Mammary epithelial cell (primary cell): ENCODE data around the gene RRM2.

Source experiments
- CTCF ChIP-seq, 2 donors: IDR thresholded peaks in 1 of 2; conservative IDR thresholded peaks in 1 of 2; 2 replicates each; pipeline ENCODE4 v1.5.1; 2011 to 2012; ENCODE audit warnings: inconsistent platforms in 2 of 2, low read length in 2 of 2, mild to moderate bottlenecking in 2 of 2, control low read depth in 1 of 2, low read depth in 1 of 2; ENCODE audit not compliant: insufficient read depth in 1 of 2; ENCODE audit errors: extremely low read depth in 1 of 2
- EZH2 ChIP-seq: IDR thresholded peaks from 2 replicates; pipeline ENCODE4 v1.6.1; 2012; ENCODE audit warnings: low read length, inconsistent platforms, borderline replicate concordance

DNA sequence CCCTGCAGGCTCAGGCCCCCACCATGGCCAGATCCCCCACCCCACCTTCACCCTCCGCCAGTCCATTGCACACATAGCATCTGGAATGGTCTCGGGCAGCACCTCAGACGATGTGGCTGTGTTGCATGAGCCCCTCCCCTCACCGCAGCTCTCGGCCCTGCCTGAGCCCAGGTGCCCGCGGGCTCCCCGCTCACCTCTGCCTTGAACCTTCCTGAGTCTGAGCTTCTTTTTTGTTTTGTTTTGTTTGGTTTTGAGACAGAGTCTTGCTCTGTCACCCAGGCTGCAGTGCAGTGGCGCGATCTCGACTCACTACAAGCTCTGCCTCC, 20.1 kb downstream of the RRM2 start:
- TF ChIP-seq CTCF (conservative IDR thresholded peaks at IDR 0.05 in 1 of 2, IDR thresholded peaks at IDR 0.05 in 1 of 2; ENCODE audit: extremely low read depth in 1 of 2, insufficient read depth in 1 of 2, low read depth in 1 of 2, low read length in 2 of 2) (no peak), EZH2 (no peak)
